AG08395 (cell line): ENCODE data around the gene TPD52L1.
A peak's percentile ranks its signal among the peaks of the same experiment; 100 is the strongest.

Source experiments
- DNase-seq: peaks from one replicate; pipeline ENCODE4 v3.0.0; 2012; ENCODE audit warnings: mixed read lengths, low spot score

TPD52L1 gene

DNA sequence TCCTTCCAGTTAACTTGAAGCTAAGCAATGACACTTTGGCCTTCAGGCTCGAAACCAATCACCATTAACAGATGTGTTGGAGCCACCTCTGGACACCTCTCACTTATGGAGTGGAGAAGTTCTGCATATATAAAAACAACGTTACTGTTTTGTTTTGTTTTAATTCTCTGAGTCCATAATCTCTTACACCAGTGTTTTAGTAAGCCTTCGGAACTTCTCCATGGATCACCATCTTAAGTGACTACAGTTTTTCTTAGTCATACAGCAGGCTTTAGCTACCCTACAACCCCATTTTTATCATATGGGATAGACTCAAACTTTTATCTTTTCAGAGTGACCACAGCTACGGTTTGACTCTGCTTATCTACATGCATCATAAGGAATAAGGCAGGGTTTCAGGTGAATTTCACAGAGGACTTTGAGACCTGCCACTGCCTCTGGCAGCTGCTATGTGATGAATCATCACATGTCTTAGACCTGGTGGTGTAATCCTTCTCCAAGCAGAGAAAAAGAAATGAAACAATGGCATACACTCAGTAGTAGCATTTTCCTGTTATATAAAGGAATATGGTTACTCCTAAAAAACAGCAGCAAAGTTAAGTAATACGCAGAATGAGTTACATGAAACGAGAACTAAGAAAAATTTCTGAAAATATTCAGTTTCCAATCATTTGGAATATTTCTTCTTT is 153.7 kb downstream of the TPD52L1 start:
- no peak for DNase-seq

DNA sequence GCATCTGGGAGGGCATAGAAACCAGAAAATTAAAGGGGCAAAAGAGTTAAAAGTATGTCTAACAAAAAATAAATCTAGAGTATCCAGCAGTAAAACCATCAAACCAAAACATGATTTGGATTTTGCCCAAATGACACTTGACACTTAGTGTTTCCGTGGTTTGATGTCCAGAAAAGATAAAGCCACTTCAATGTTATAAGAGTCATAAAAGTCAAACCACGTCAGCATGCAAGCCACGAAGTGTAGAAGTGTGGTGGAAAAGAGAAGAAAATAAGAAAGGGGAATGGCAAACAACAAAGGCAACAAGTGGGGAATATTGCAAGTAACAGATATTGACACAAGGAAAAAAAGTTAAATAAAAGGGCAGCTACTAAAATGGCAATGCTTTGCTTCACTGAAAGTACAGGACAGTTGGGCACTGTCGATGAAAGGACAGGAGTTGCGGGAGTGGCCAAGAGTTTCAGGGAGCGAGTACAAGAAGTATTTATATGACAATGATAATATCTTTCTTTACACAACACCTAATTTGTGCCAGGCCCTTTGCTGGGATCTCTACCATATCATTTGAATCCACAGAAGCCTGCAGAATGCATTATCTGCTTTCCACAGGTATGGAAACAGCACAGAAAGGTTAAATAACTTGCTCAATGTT is 154.5 kb downstream of the TPD52L1 start:
- no peak for DNase-seq

GRCh38 chr6:125310994-125311649 is 157.5 kb downstream of the TPD52L1 start:
- peak; percentile 50 for DNase-seq

DNA sequence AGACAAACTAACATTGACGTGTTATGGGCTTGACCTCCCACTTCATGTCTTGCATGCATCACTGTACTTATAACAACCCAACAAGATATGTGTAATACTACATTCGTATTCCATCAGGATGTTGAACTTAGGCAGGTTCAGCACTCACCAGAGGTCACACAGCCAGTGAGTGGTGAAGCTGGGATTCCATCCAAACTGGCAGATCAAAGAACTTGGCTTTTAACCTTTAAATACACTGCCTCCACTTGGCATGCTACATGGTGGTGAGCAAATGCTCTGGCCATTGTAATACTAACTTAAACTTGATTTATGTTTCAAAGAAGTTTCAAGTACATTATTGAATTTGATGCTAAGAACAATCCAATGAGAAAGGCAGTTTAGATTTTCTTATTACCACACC is 158.9 kb downstream of the TPD52L1 start:
- DNase-seq: no peak

- DNase-seq: no peak
These were observed 159.4 kb downstream of the TPD52L1 start for GRCh38 chr6:125312950-125313349.
